ENCODE data around the gene TRIM2. TPM values are rescaled to one million over a fixed set of nuclear protein-coding genes. Genes with fewer than 3 reads are reported as not detected.

Gene TRIM2
- total RNA-seq, 5 donors from 2014 or later (not counting 1 experiment from before 2014, with no cell fraction given): 3.5 to 8.4 (median 4.4) TPM

DNA sequence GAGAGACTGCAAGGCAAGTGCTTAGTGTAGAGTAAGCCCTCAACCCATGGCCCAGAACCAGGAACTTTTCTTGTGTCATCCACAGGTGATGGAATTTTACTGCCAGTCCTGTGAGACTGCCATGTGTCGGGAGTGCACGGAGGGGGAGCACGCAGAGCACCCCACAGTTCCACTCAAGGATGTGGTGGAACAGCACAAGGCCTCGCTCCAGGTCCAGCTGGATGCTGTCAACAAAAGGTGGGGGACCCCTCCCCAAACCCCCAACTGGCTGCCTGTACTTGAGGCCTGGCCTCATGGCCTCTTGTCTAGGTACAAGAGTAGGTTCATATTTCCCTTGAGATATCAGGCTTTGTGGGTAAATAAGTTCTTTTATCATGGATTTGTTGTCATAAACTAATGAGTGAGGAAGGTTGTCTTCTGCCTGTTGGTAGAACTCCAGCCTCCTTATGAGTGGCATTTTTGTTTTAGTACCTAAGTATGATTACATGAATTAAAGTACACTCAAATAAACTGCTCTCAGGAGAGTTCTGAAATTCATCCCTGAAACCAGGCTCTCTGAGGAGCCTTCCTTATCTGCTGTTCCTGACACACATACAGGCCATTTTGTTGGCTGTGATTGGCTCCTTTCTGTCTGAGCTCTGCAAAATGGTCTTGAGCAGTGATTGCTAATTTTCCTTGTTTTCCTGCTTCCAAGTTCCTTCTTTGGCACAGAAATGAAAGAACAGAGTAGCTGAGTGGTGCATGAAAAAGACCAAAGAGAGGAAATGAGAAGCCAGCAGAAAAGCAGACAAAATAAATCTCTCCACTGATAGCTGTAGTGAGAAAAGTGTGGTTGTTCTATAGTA, 88.9 kb downstream of the TRIM2 start:
- Mint-ChIP-seq H3K4me1 (peaks cover 3 to 6% (median 3%) of the 10 kb centered on the region in 3 donors), H3K9me3 (peaks cover 0 to 5% (median 0%) of the 10 kb centered on the region in 3 donors), H3K36me3 (peaks cover 29% of the 10 kb centered on the region), H3K27ac (no peak overlapping the region), H3K27me3 (no peaks in the 10 kb centered on the region), H3K4me3 (no peak overlapping the region)
- Histone ChIP-seq H3K4me1 (ENCODE audit: control insufficient read depth in 1 of 2, extremely low read depth in 1 of 2, insufficient read depth in 2 of 2, low read length in 2 of 2) (no peaks in the 10 kb centered on the region), H3K9me3 (no peaks in the 10 kb centered on the region), H3K27ac (ENCODE audit: low read length) (no peak overlapping the region), H3K4me3 (ENCODE audit: control insufficient read depth in 1 of 2, extremely low read depth in 1 of 2, low read length in 1 of 2) (no peak overlapping the region), H3K36me3 (ENCODE audit: control insufficient read depth in 2 of 2, extremely low read depth in 1 of 2, insufficient read depth in 1 of 2, low read length in 1 of 2) (peaks cover 0 to 4% of the 10 kb centered on the region in 2 donors), H3K27me3 (replicated peaks in 1 of 2; ENCODE audit: control insufficient read depth in 2 of 2, extremely low read depth in 1 of 2, insufficient read depth in 2 of 2, low read length in 1 of 2) (no peaks in the 10 kb centered on the region)
- WGBS (ENCODE audit: insufficient coverage): 100% methylated on average over 3 of the region's 4 CpGs
- CTCF ChIA-PET: no interaction called here
- no peak for DNase-seq
- ATAC-seq (replicated peaks in 1 of 4): no peak
- POLR2A ChIA-PET: no interaction called here

GRCh38 chr4:153293742-153294057, 89.5 kb downstream of the TRIM2 start:
- no peak overlapping the region for H3K4me3 Mint-ChIP-seq
- H3K27me3 ChIP-seq (replicated peaks in 1 of 2; ENCODE audit: control insufficient read depth in 2 of 2, extremely low read depth in 1 of 2, insufficient read depth in 2 of 2, low read length in 1 of 2): no peaks in the 10 kb centered on the region
- no peaks in the 10 kb centered on the region for H3K4me1 ChIP-seq (ENCODE audit: control insufficient read depth in 1 of 2, extremely low read depth in 1 of 2, insufficient read depth in 2 of 2, low read length in 2 of 2)
- no peaks in the 10 kb centered on the region for H3K9me3 ChIP-seq
- WGBS (ENCODE audit: insufficient coverage): 17% methylated on average over 1 of the region's 5 CpGs
- peaks cover 0 to 4% of the 10 kb centered on the region in 2 donors for H3K36me3 ChIP-seq (ENCODE audit: control insufficient read depth in 2 of 2, extremely low read depth in 1 of 2, insufficient read depth in 1 of 2, low read length in 1 of 2)
- H3K27me3 Mint-ChIP-seq: no peaks in the 10 kb centered on the region
- H3K9me3 Mint-ChIP-seq: peaks cover 0 to under 1% (median 0%) of the 10 kb centered on the region in 3 donors
- no peak overlapping the region for H3K27ac ChIP-seq (ENCODE audit: low read length)
- H3K36me3 Mint-ChIP-seq: peaks cover 25% of the 10 kb centered on the region
- no peak for ATAC-seq (replicated peaks in 1 of 4)
- ChIA-PET CTCF (interaction anchor here in 1 of 2 donors (0.9 kb wide), 1 partner anchor 300 kb away, joined by 3 read pairs; no protein-coding TSS in a partner anchor), POLR2A (no interaction called here)
- peaks cover 0 to 6% (median 2%) of the 10 kb centered on the region in 3 donors for H3K4me1 Mint-ChIP-seq
- no peak for DNase-seq
- no peak overlapping the region for H3K27ac Mint-ChIP-seq
- H3K4me3 ChIP-seq (ENCODE audit: control insufficient read depth in 1 of 2, extremely low read depth in 1 of 2, low read length in 1 of 2): no peak overlapping the region

- H3K4me1 ChIP-seq (ENCODE audit: control insufficient read depth in 1 of 2, extremely low read depth in 1 of 2, insufficient read depth in 2 of 2, low read length in 2 of 2): no peaks in the 10 kb centered on the region
- no peak overlapping the region for H3K27ac ChIP-seq (ENCODE audit: low read length)
- H3K36me3 ChIP-seq (ENCODE audit: control insufficient read depth in 2 of 2, extremely low read depth in 1 of 2, insufficient read depth in 1 of 2, low read length in 1 of 2): peaks cover 0 to 4% of the 10 kb centered on the region in 2 donors
- Mint-ChIP-seq H3K27me3 (no peaks in the 10 kb centered on the region), H3K4me3 (no peak overlapping the region), H3K36me3 (peaks cover 33% of the 10 kb centered on the region), H3K27ac (no peak overlapping the region), H3K4me1 (peaks cover 0 to 6% (median 2%) of the 10 kb centered on the region in 3 donors), H3K9me3 (peaks cover 0 to 7% (median 3%) of the 10 kb centered on the region in 3 donors)
- H3K4me3 ChIP-seq (ENCODE audit: control insufficient read depth in 1 of 2, extremely low read depth in 1 of 2, low read length in 1 of 2): no peak overlapping the region
- DNase-seq: no peak
- ATAC-seq (replicated peaks in 1 of 4): no peak
- POLR2A ChIA-PET: no interaction called here
- no CpG with 5 or more reads among the region's 1 CpG for WGBS (ENCODE audit: insufficient coverage)
- no peaks in the 10 kb centered on the region for H3K9me3 ChIP-seq
- no peaks in the 10 kb centered on the region for H3K27me3 ChIP-seq (replicated peaks in 1 of 2; ENCODE audit: control insufficient read depth in 2 of 2, extremely low read depth in 1 of 2, insufficient read depth in 2 of 2, low read length in 1 of 2)
- CTCF ChIA-PET: interaction anchor here in 1 of 2 donors (0.9 kb wide), 1 partner anchor 299 kb away, joined by 3 read pairs; no protein-coding TSS in a partner anchor
Observed at GRCh38 chr4:153294631-153295030, 90.4 kb downstream of the TRIM2 start.

GRCh38 chr4:153295131-153295755, 91.0 kb downstream of the TRIM2 start:
- no peaks in the 10 kb centered on the region for H3K27me3 ChIP-seq (replicated peaks in 1 of 2; ENCODE audit: control insufficient read depth in 2 of 2, extremely low read depth in 1 of 2, insufficient read depth in 2 of 2, low read length in 1 of 2)
- ChIA-PET POLR2A (no interaction called here), CTCF (no interaction called here)
- Mint-ChIP-seq H3K4me1 (peaks cover 0 to 6% (median 2%) of the 10 kb centered on the region in 3 donors), H3K9me3 (peaks cover 0 to 13% (median 7%) of the 10 kb centered on the region in 3 donors), H3K36me3 (peaks cover 39% of the 10 kb centered on the region), H3K4me3 (no peak overlapping the region), H3K27me3 (no peaks in the 10 kb centered on the region), H3K27ac (no peak overlapping the region)
- WGBS (ENCODE audit: insufficient coverage): 95% methylated on average over 39 of the region's 40 CpGs
- H3K4me3 ChIP-seq (ENCODE audit: control insufficient read depth in 1 of 2, extremely low read depth in 1 of 2, low read length in 1 of 2): no peak overlapping the region
- H3K4me1 ChIP-seq (ENCODE audit: control insufficient read depth in 1 of 2, extremely low read depth in 1 of 2, insufficient read depth in 2 of 2, low read length in 2 of 2): no peaks in the 10 kb centered on the region
- H3K9me3 ChIP-seq: peaks cover 2% of the 10 kb centered on the region
- no peak for DNase-seq
- H3K27ac ChIP-seq (ENCODE audit: low read length): no peak overlapping the region
- peaks cover 0 to 4% of the 10 kb centered on the region in 2 donors for H3K36me3 ChIP-seq (ENCODE audit: control insufficient read depth in 2 of 2, extremely low read depth in 1 of 2, insufficient read depth in 1 of 2, low read length in 1 of 2)
- ATAC-seq (replicated peaks in 1 of 4): no peak

DNA sequence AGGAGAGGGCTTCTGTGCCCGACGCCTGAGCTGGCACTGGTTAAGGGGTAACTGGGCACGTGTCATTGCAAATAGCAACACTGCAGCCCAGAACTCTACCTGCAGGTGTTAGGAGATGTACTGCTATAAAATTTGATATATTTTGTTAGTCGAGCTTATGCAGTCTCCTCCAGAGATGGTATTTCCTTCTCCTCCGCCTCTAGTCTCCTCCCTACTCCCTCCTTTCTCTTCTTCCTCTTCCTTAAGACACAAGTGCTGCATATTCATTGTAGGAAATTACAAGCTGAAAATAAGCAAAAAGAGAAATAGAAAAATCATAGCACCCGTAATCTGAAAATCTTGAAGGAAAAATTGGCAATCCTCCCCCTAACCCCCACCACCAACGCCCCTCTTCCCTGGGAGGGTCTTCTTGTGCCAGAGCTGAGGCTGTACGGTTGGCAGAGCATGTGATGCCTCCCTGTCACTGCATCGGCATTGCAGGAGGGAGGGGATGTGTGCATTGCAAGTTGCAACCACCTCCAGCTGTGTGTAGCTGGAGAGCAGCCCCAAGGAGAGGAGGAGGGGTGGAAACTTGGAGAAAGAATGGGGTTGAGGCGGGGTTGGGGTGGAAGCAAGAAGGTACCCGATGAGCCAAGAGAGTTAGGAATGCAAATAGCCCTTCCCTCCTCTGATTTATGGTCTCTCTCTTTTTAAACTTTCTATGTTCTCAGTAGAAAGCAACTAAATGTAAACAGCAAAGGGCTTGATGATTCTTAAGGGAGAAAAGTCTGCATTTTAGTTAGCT, 92.0 kb downstream of the TRIM2 start:
- DNase-seq (no peak), ATAC-seq (replicated peaks in 1 of 4) (no peak)
- peaks cover 0 to 6% (median 2%) of the 10 kb centered on the region in 3 donors for H3K4me1 Mint-ChIP-seq
- ChIA-PET POLR2A (no interaction called here), CTCF (no interaction called here)
- H3K27me3 ChIP-seq (replicated peaks in 1 of 2; ENCODE audit: control insufficient read depth in 2 of 2, extremely low read depth in 1 of 2, insufficient read depth in 2 of 2, low read length in 1 of 2): no peaks in the 10 kb centered on the region
- no peak overlapping the region for H3K4me3 Mint-ChIP-seq
- 64% methylated on average over 4 of the region's 11 CpGs for WGBS (ENCODE audit: insufficient coverage)
- H3K27ac Mint-ChIP-seq: no peak overlapping the region
- H3K9me3 Mint-ChIP-seq: peaks cover 0 to 17% (median 10%) of the 10 kb centered on the region in 3 donors
- peaks cover 0 to 4% of the 10 kb centered on the region in 2 donors for H3K36me3 ChIP-seq (ENCODE audit: control insufficient read depth in 2 of 2, extremely low read depth in 1 of 2, insufficient read depth in 1 of 2, low read length in 1 of 2)
- H3K27me3 Mint-ChIP-seq: no peaks in the 10 kb centered on the region
- peaks cover 2% of the 10 kb centered on the region for H3K9me3 ChIP-seq
- H3K36me3 Mint-ChIP-seq: peaks cover 43% of the 10 kb centered on the region
- no peak overlapping the region for H3K4me3 ChIP-seq (ENCODE audit: control insufficient read depth in 1 of 2, extremely low read depth in 1 of 2, low read length in 1 of 2)
- no peak overlapping the region for H3K27ac ChIP-seq (ENCODE audit: low read length)
- H3K4me1 ChIP-seq (ENCODE audit: control insufficient read depth in 1 of 2, extremely low read depth in 1 of 2, insufficient read depth in 2 of 2, low read length in 2 of 2): no peaks in the 10 kb centered on the region

DNA sequence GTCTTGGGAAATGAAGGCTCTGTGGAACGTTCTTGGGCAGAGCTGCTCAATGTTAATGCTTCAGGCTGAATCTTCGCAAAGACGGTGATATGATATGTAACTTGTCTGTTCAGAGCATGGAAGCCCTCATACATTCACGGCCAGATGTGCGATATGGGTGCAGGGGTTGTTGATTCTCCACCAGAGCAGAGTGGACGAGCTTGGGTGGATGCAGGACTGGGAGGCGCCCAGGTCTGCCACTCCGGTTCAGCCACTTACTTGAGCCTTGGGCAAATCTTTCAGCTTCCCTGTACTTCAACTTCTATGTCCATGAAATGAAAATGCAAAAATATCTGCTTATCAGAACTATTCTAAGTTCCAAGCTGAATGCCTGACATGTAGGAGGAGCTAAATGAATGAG, 92.9 kb downstream of the TRIM2 start:
- no peak for ATAC-seq (replicated peaks in 1 of 4)
- POLR2A ChIA-PET: no interaction called here
- Mint-ChIP-seq H3K4me1 (peaks cover 0 to 6% (median 2%) of the 10 kb centered on the region in 3 donors), H3K36me3 (peaks cover 48% of the 10 kb centered on the region), H3K9me3 (peaks cover 0 to 23% (median 10%) of the 10 kb centered on the region in 3 donors), H3K27me3 (no peaks in the 10 kb centered on the region), H3K27ac (no peak overlapping the region), H3K4me3 (no peak overlapping the region)
- peaks cover 0 to 4% of the 10 kb centered on the region in 2 donors for H3K36me3 ChIP-seq (ENCODE audit: control insufficient read depth in 2 of 2, extremely low read depth in 1 of 2, insufficient read depth in 1 of 2, low read length in 1 of 2)
- no peak overlapping the region for H3K4me3 ChIP-seq (ENCODE audit: control insufficient read depth in 1 of 2, extremely low read depth in 1 of 2, low read length in 1 of 2)
- WGBS (ENCODE audit: insufficient coverage): 96% methylated on average over 3 of the region's 8 CpGs
- peaks cover 2% of the 10 kb centered on the region for H3K9me3 ChIP-seq
- no peaks in the 10 kb centered on the region for H3K27me3 ChIP-seq (replicated peaks in 1 of 2; ENCODE audit: control insufficient read depth in 2 of 2, extremely low read depth in 1 of 2, insufficient read depth in 2 of 2, low read length in 1 of 2)
- CTCF ChIA-PET: interaction anchor here in 1 of 2 donors (0.6 kb wide), 1 partner anchor 282 kb away, joined by 5 read pairs; no protein-coding TSS in a partner anchor
- H3K27ac ChIP-seq (ENCODE audit: low read length): no peak overlapping the region
- no peaks in the 10 kb centered on the region for H3K4me1 ChIP-seq (ENCODE audit: control insufficient read depth in 1 of 2, extremely low read depth in 1 of 2, insufficient read depth in 2 of 2, low read length in 2 of 2)
- no peak for DNase-seq
